Transverse colon (tissue), 4 donors: ENCODE measurements around the gene PRR5L. TPM values are rescaled to one million over a fixed set of nuclear protein-coding genes. Genes with fewer than 3 reads are reported as not detected.

Source experiments
- DNase-seq: peaks from one replicate; pipeline ENCODE4 v3.0.0-alpha.2; 2019
- H3K27ac ChIP-seq, 4 donors: fragments of 200-600 bp; sonication (generic); 2 replicates each; pipeline ENCODE4 v1.5.1; 2016 to 2018; ENCODE audit warnings: inconsistent platforms in 4 of 4
- H3K27me3 ChIP-seq: fragments of 200-600 bp; sonication (generic); 2 replicates; pipeline ENCODE4 v1.5.1; 2017; ENCODE audit warnings: inconsistent platforms
- H3K36me3 ChIP-seq, 4 donors: fragments of 200-600 bp; sonication (generic); 2 replicates each; pipeline ENCODE4 v1.5.1; 2017 to 2019; ENCODE audit warnings: inconsistent platforms in 4 of 4
- H3K4me1 ChIP-seq, 4 donors: fragments of 200-600 bp; sonication (generic); 2 replicates each; pipeline ENCODE4 v1.5.1; 2017 to 2020; ENCODE audit warnings: inconsistent platforms in 4 of 4
- H3K4me3 ChIP-seq, 4 donors: fragments of 200-600 bp; sonication (generic); 1 replicate in 1 of 4; 2 replicates in 3 of 4; pipeline versions ENCODE4 v1.5.1 to v1.6.1; 2017 to 2019; ENCODE audit warnings: inconsistent platforms in 4 of 4
- H3K9me3 ChIP-seq, 2 donors: fragments of 200-600 bp; sonication (generic); 2 replicates each; pipeline ENCODE4 v1.5.1; 2017 to 2019; ENCODE audit warnings: inconsistent platforms in 2 of 2
- CTCF ChIP-seq, 5 experiments: fragments of 200-600 bp in 3 of 5; fragments of 450-650 bp in 2 of 5; sonication (generic) in 3 of 5; IDR thresholded peaks; 1 replicate in 2 of 5; 2 replicates in 3 of 5; pipeline ENCODE4 v1.5.1; 2016 to 2017; ENCODE audit warnings: antibody characterized with exemption in 5 of 5, inconsistent platforms in 3 of 5, mild to moderate bottlenecking in 2 of 5, moderate library complexity in 1 of 5
- EP300 ChIP-seq: sonication (generic); formaldehyde crosslinking; IDR thresholded peaks from one replicate; pipeline ENCODE4 v1.6.1; 2017; ENCODE audit warnings: antibody characterized with exemption, low read depth
- POLR2A ChIP-seq: fragments of 450-650 bp; IDR thresholded peaks from one replicate; pipeline ENCODE4 v1.6.1; 2016; ENCODE audit warnings: antibody characterized with exemption, mild to moderate bottlenecking, moderate library complexity
- POLR2AphosphoS5 ChIP-seq, 3 donors: sonication (generic); formaldehyde crosslinking; IDR thresholded peaks; one replicate each; pipeline ENCODE4 v1.6.1; 2016; ENCODE audit warnings: antibody characterized with exemption in 3 of 3
- WGBS, 2 donors: methylation state at CpG; one replicate each; pipeline ENCODE4 v1.1.5; 2018; ENCODE audit warnings: low coverage in 1 of 2; 5-methylcytosine and 5-hydroxymethylcytosine counted together
- in situ Hi-C, 4 donors: fragments of 200-750 bp; cut with MboI; loops; one replicate each; pipeline versions ENCODE4 v1.15.0 to v1.15.1; 2017; ENCODE audit warnings: low sequenced_read_pairs in 3 of 4, low pct_ligation_motif_present in 1 of 4, low pct_unique_long_range_greater_than_20kb in 1 of 4
- intact Hi-C: fragments of 100-400 bp; cut with DNase I; formaldehyde crosslinking; loops from one replicate; pipeline ENCODE4 v1.15.1; 2023; ENCODE audit warnings: low total_unique reads
- total RNA-seq, 4 donors: library from RNA; depleted of rRNA; stranded (reverse); fragments of >200 nt; gene quantifications; one replicate each; pipeline ENCODE4 v1.1.0, GENCODE V29; 2016

The PRR5L gene
- total RNA-seq, 4 donors from 2014 or later = 203 to 418 (median 251) TPM

GRCh38 chr11:36362902-36363301 lies 66.8 kb downstream of the PRR5L start:
- Histone ChIP-seq H3K4me1 (peaks cover 12 to 70% (median 32%) of the 10 kb centered on the region in 4 donors), H3K36me3 (no peaks in the 10 kb centered on the region), H3K4me3 (no peak overlapping the region), H3K9me3 (no peaks in the 10 kb centered on the region), H3K27ac (peak overlapping the region in 3 of 4 donors; percentile 42 to 70 (median 64)), H3K27me3 (no peaks in the 10 kb centered on the region)
- DNase-seq = no peak
- intact Hi-C loops (no loop called here), in situ Hi-C loops (no loop called here)
- TF ChIP-seq POLR2AphosphoS5 (IDR thresholded peaks at IDR 0.05) (no peak), POLR2A (no peak), EP300 (no peak), CTCF (IDR thresholded peaks at IDR 0.05) (no peak)
- 83% methylated on average over 1 to 4 of the region's 4 CpGs for WGBS, 2 donors

DNA sequence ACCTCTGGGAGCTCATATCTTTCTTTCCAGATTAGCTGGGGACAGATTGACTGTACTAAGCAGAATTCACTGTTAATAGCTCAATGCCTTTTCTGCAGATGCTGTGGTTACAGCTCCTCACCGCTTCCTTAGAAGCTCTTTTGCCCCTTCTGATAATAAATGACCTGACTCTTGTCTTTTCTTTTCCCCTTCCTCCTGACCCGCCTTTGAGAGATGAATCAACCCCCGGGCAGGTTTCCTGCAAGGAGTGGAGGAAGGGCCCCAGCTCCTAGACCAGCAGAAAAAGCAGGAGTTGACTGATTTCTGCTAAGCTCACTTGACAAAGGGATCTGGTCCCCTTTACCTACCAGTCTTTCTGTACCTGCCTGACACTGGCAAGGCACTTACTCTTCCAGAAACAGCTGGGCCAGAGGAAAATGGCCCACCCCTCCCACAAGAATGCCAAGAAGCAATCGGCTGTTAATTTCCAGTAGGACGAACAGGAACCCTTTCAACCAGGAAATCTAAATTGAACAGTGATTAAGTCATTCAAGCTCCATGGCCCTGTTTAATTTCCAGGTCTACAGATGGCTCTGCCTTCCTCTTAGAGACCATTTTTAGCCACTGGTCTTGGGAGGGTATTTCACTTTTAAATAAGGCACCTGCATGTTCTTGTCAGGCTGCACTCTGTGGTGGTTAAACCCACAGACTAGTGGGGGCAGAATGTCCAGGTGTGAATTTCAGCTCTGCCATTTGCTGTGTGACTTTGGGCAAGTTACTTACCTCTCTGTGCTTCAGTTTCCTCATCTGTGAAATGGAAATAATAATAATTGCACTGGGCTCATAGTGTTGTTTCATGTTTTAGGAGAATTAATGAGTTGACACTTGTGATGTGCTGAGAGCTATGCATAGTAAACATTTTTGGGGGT lies 67.5 kb downstream of the PRR5L start:
- Histone ChIP-seq H3K27me3 (no peaks in the 10 kb centered on the region), H3K27ac (peak overlapping the region; percentile 42 to 70 (median 63)), H3K4me1 (peaks cover 12 to 65% (median 29%) of the 10 kb centered on the region in 4 donors), H3K9me3 (no peaks in the 10 kb centered on the region), H3K4me3 (no peak overlapping the region), H3K36me3 (no peaks in the 10 kb centered on the region)
- TF ChIP-seq CTCF (IDR thresholded peaks at IDR 0.05) (no peak), POLR2AphosphoS5 (IDR thresholded peaks at IDR 0.05) (peak in 1 of 3 donors; percentile 5)
- no peak for DNase-seq
- intact Hi-C loops (no loop called here), in situ Hi-C loops (no loop called here)
- 30 to 37% methylated on average over 3 to 5 of the region's 5 CpGs for WGBS, 2 donors

DNA sequence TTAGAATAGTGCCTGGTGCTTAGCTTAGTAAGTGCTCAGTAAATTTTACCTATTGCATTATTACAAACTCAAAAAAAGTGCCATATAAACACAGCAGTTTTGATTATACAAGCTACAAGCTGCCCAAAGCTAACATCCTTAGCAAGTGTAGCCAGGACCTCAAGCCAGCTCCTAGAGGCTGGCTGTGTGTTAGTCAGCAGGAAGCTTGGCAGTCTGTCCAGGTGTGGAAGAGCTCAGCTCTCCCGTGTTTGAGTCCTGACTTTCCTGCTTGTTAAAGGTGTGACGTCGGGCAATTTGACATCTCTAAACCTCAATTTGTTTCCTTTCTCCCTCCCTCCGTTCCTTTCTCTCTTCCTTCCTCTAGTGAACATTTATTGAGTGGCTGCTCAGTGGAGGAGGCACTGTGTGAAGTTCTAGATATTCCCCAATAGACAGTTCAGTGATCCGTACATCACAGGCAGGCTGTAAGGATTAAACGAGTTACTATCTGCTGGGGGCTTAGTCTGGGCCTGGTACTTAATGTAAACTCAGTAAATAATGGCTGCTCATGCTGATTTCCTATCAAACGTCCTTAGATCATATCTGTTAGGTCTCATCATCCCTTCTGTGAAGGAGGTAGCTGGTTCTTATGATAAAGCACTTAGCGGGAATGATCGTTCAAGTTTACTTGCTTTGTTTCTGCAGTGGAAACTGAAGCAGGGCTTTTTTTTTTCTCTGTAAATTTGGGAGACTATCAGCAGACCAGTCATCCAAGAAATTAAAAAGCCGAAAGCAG lies 68.7 kb downstream of the PRR5L start:
- no peak for TF ChIP-seq CTCF (IDR thresholded peaks at IDR 0.05)
- no peak for TF ChIP-seq POLR2A
- peak in 1 of 3 donors; percentile 43 for TF ChIP-seq POLR2AphosphoS5 (IDR thresholded peaks at IDR 0.05)
- no peak for TF ChIP-seq EP300
- peak; percentile 57 for DNase-seq
- H3K27ac ChIP-seq = peak overlapping the region; percentile 42 to 70 (median 63)
- 53 to 55% methylated on average over 8 to 10 of the region's 10 CpGs for WGBS, 2 donors
- in situ Hi-C loops = no loop called here
- H3K4me1 ChIP-seq = peaks cover 12 to 54% (median 23%) of the 10 kb centered on the region in 4 donors
- no peaks in the 10 kb centered on the region for H3K36me3 ChIP-seq
- intact Hi-C loops = no loop called here
- no peaks in the 10 kb centered on the region for H3K27me3 ChIP-seq
- no peak overlapping the region for H3K4me3 ChIP-seq
- no peaks in the 10 kb centered on the region for H3K9me3 ChIP-seq

DNA sequence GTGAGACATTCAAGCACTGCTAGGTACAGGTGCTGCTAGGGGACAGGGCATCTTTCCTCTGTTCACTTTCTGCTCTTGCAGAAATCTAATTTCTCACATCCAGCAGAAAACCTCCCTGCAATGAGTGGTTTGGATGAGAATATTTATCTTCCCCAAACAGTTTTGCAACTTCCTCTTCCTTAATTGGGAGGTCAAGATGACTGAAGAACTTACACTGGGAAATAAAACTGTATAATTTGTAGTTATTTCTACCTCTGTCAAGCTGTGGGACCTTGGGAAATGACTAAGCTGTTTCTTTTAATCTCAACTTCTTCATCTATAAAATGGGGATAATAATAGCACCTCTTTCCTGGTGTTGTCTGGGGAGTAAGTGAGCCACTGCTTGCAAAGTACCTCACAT lies 69.8 kb downstream of the PRR5L start:
- in situ Hi-C loops (no loop called here), intact Hi-C loops (no loop called here)
- Histone ChIP-seq H3K4me1 (peaks cover 12 to 52% (median 18%) of the 10 kb centered on the region in 4 donors), H3K36me3 (no peaks in the 10 kb centered on the region), H3K27me3 (no peaks in the 10 kb centered on the region), H3K27ac (no peak overlapping the region), H3K9me3 (no peaks in the 10 kb centered on the region), H3K4me3 (no peak overlapping the region)
- no peak for DNase-seq
- TF ChIP-seq CTCF (IDR thresholded peaks at IDR 0.05) (no peak), POLR2AphosphoS5 (IDR thresholded peaks at IDR 0.05) (no peak), EP300 (no peak), POLR2A (no peak)
